H9 (cell line): ENCODE measurements around the gene PCID2. TPM values are rescaled to one million over a fixed set of nuclear protein-coding genes. Genes with fewer than 3 reads are reported as not detected.
A peak's percentile ranks its signal among the peaks of the same experiment; 100 is the strongest.

ENCODE experiments used
- DNase-seq: peaks from one replicate; pipeline ENCODE4 v3.0.0-alpha.2; 2017
- H2AFZ ChIP-seq: one replicate; pipeline ENCODE4 v1.6.1; 2013; ENCODE audit warnings: mild to moderate bottlenecking, low read length, control low read depth, moderate library complexity
- H2AK5ac ChIP-seq: 2 replicates; pipeline ENCODE4 v1.6.1; 2013; ENCODE audit warnings: low read length, control low read depth, mixed read lengths; ENCODE audit not compliant: insufficient read length
- H2BK120ac ChIP-seq: one replicate; pipeline ENCODE4 v1.6.1; 2013; ENCODE audit warnings: low read depth, mild to moderate bottlenecking, low read length, control low read depth, inconsistent platforms; ENCODE audit not compliant: poor library complexity, severe bottlenecking
- H2BK12ac ChIP-seq: 2 replicates; pipeline ENCODE4 v1.6.1; 2013; ENCODE audit warnings: low read length, control low read depth, mixed read lengths, low read depth; ENCODE audit not compliant: insufficient read length
- H2BK15ac ChIP-seq: 2 replicates; pipeline ENCODE4 v1.6.1; 2013; ENCODE audit warnings: low read depth, low read length, control low read depth
- H2BK20ac ChIP-seq: one replicate; pipeline ENCODE4 v1.6.1; 2013; ENCODE audit warnings: low read depth, mild to moderate bottlenecking, low read length, control low read depth, inconsistent platforms; ENCODE audit not compliant: poor library complexity, severe bottlenecking
- H2BK5ac ChIP-seq: 2 replicates; pipeline ENCODE4 v1.6.1; 2013; ENCODE audit warnings: low read length, control low read depth, mixed read lengths; ENCODE audit not compliant: insufficient read length
- H3K14ac ChIP-seq: 2 replicates; pipeline ENCODE4 v1.6.1; 2013; ENCODE audit warnings: low read length, control low read depth; ENCODE audit not compliant: insufficient read depth
- H3K18ac ChIP-seq: 2 replicates; pipeline ENCODE4 v1.6.1; 2013; ENCODE audit warnings: low read depth, mild to moderate bottlenecking, mixed read lengths, low read length, control low read depth; ENCODE audit not compliant: insufficient read length
- H3K23ac ChIP-seq: 2 replicates; pipeline ENCODE4 v1.6.1; 2013; ENCODE audit warnings: low read length, control low read depth, mixed read lengths, low read depth; ENCODE audit not compliant: insufficient read length
- H3K23me2 ChIP-seq: 2 replicates; pipeline ENCODE4 v1.6.1; 2013; ENCODE audit warnings: low read depth, mild to moderate bottlenecking, mixed read lengths, low read length, control low read depth; ENCODE audit not compliant: insufficient read length, poor library complexity, severe bottlenecking
- H3K27ac ChIP-seq: 2 replicates; pipeline ENCODE4 v1.5.1; 2013; ENCODE audit warnings: low read length, control low read depth, mixed read lengths, low read depth; ENCODE audit not compliant: insufficient read length
- H3K27me3 ChIP-seq: 2 replicates; pipeline ENCODE4 v1.6.1; 2013; ENCODE audit warnings: low read length, control low read depth, inconsistent platforms; ENCODE audit not compliant: insufficient read depth
- H3K4ac ChIP-seq: 2 replicates; pipeline ENCODE4 v1.6.1; 2013; ENCODE audit warnings: low read depth, mild to moderate bottlenecking, control low read depth, inconsistent platforms, low read length, moderate library complexity
- H3K4me1 ChIP-seq: 2 replicates; pipeline ENCODE4 v1.6.1; 2013; ENCODE audit warnings: low read length, control low read depth, inconsistent platforms; ENCODE audit not compliant: insufficient read depth
- H3K4me2 ChIP-seq: 2 replicates; pipeline ENCODE4 v1.6.1; 2013; ENCODE audit warnings: low read length, control low read depth, mixed read lengths; ENCODE audit not compliant: insufficient read length, insufficient read depth
- H3K56ac ChIP-seq: 2 replicates; pipeline ENCODE4 v1.6.1; 2013; ENCODE audit warnings: low read depth, mild to moderate bottlenecking, mixed read lengths, low read length, control low read depth; ENCODE audit not compliant: insufficient read length
- H3K79me1 ChIP-seq: 2 replicates; pipeline ENCODE4 v1.6.1; 2013; ENCODE audit warnings: low read depth, mild to moderate bottlenecking, moderate library complexity, low read length, control low read depth, inconsistent platforms; ENCODE audit not compliant: insufficient read depth, poor library complexity, severe bottlenecking
- H3K79me2 ChIP-seq: 2 replicates; pipeline ENCODE4 v1.6.1; 2013; ENCODE audit warnings: low read length, control low read depth, inconsistent platforms; ENCODE audit not compliant: insufficient read depth
- H3K9ac ChIP-seq: 2 replicates; pipeline ENCODE4 v1.6.1; 2013; ENCODE audit warnings: low read length, control low read depth, mixed read lengths; ENCODE audit not compliant: insufficient read length; ENCODE audit errors: extremely low read depth
- H3K9me3 ChIP-seq: one replicate; pipeline ENCODE4 v1.6.1; 2013; ENCODE audit warnings: low read depth, low read length, inconsistent platforms; ENCODE audit not compliant: control insufficient read depth
- H3T11ph ChIP-seq: one replicate; pipeline ENCODE4 v1.6.1; 2013; ENCODE audit warnings: mild to moderate bottlenecking, low read length, control low read depth, inconsistent platforms
- H4K20me1 ChIP-seq: one replicate; pipeline ENCODE4 v1.6.1; 2013; ENCODE audit not compliant: control insufficient read depth, insufficient read length, insufficient read depth
- H4K5ac ChIP-seq: 2 replicates; pipeline ENCODE4 v1.6.1; 2013; ENCODE audit warnings: low read depth, mild to moderate bottlenecking, mixed read lengths, low read length, control low read depth; ENCODE audit not compliant: insufficient read length
- H4K8ac ChIP-seq: replicated peaks from 2 replicates; pipeline ENCODE4 v1.6.1; 2013; ENCODE audit warnings: low read length, control low read depth, mixed read lengths, low read depth; ENCODE audit not compliant: insufficient read length
- H4K91ac ChIP-seq: 2 replicates; pipeline ENCODE4 v1.6.1; 2013; ENCODE audit warnings: low read depth, mild to moderate bottlenecking, moderate library complexity, mixed read lengths, low read length, control low read depth; ENCODE audit not compliant: insufficient read length
- H3K27ac Mint-ChIP-seq, 3 experiments: 2 replicates in 2 of 3; 3 replicates in 1 of 3; pipeline ENCODE4 v1.8.0; 2020 to 2021; ENCODE audit warnings: mixed read lengths in 3 of 3, mild to moderate bottlenecking in 1 of 3, moderate library complexity in 1 of 3
- H3K27me3 Mint-ChIP-seq: 2 replicates; pipeline ENCODE4 v1.8.0; 2021; ENCODE audit warnings: low read depth, mild to moderate bottlenecking, moderate library complexity, mixed read lengths
- H3K36me3 Mint-ChIP-seq, 3 experiments: 2 replicates in 2 of 3; 3 replicates in 1 of 3; pipeline ENCODE4 v1.8.0; 2020 to 2021; ENCODE audit warnings: low read depth in 3 of 3, mixed read lengths in 3 of 3; ENCODE audit not compliant: insufficient read depth in 1 of 3
- H3K4me1 Mint-ChIP-seq, 2 experiments: 2 replicates each; pipeline ENCODE4 v1.8.0; 2020; ENCODE audit warnings: mixed read lengths in 2 of 2
- H3K4me3 Mint-ChIP-seq, 2 experiments: 2 replicates in 1 of 2; 3 replicates in 1 of 2; pipeline ENCODE4 v1.8.0; 2020 to 2021; ENCODE audit warnings: mild to moderate bottlenecking in 2 of 2, mixed read lengths in 2 of 2, moderate library complexity in 1 of 2
- H3K9me3 Mint-ChIP-seq, 2 experiments: 2 replicates in 1 of 2; 3 replicates in 1 of 2; pipeline ENCODE4 v1.8.0; 2020; ENCODE audit warnings: mild to moderate bottlenecking in 2 of 2, mixed read lengths in 2 of 2, moderate library complexity in 1 of 2
- CTCF ChIP-seq: fragments of 200-600 bp; sonication (generic); conservative IDR thresholded peaks from 3 replicates; pipeline ENCODE4 v1.8.0; 2021; ENCODE audit warnings: antibody characterized with exemption, mild to moderate bottlenecking
- WGBS: extraction: QIAGEN DNeasy Blood & Tissue Kit; methylation state at CpG from one replicate; pipeline ENCODE4 v1.1.7; 2013; ENCODE audit warnings: missing lambda C conversion rate, low lambda C conversion rate, mixed read lengths; ENCODE audit not compliant: insufficient read length; ENCODE audit errors: extremely low coverage; 5-methylcytosine and 5-hydroxymethylcytosine counted together
- total RNA-seq: library from RNA; stranded (reverse); gene quantifications from 2 replicates; pipeline ENCODE4 v1.2.1, GENCODE V29; 2021

Gene PCID2
- total RNA-seq, 1 experiment from 2014 or later, result 66.0 TPM

- Histone ChIP-seq H2BK20ac (no peak overlapping the region), H3K4me1 (no peaks in the 10 kb centered on the region), H4K20me1 (no peaks in the 10 kb centered on the region), H3K14ac (no peak overlapping the region), H4K91ac (no peak overlapping the region), H4K5ac (no peak overlapping the region), H3K4me2 (no peak overlapping the region), H3K56ac (no peak overlapping the region), H3K27me3 (no peaks in the 10 kb centered on the region; the same call in 1 of the 2 replicates), H3K79me2 (no peaks in the 10 kb centered on the region), H2AFZ (no peak overlapping the region), H2BK12ac (no peak overlapping the region), H3K23ac (no peak overlapping the region), H3T11ph (no peak overlapping the region), H3K79me1 (no peaks in the 10 kb centered on the region), H3K9ac (no peak overlapping the region), H3K23me2 (no peaks in the 10 kb centered on the region), H2AK5ac (no peak overlapping the region), H2BK120ac (no peak overlapping the region), H3K9me3 (no peaks in the 10 kb centered on the region), H3K18ac (no peak overlapping the region), H4K8ac (no peak overlapping the region), H2BK15ac (no peak overlapping the region), H2BK5ac (no peak overlapping the region), H3K27ac (no peak overlapping the region), H3K4ac (no peak overlapping the region)
- no peak overlapping the region for H3K4me3 Mint-ChIP-seq
- H3K9me3 Mint-ChIP-seq, result no peaks in the 10 kb centered on the region; a peak in 1 of 5 replicates
- no CpG with 5 or more reads among the region's 8 CpGs for WGBS
- H3K4me1 Mint-ChIP-seq, result peaks cover 4 to 17% of the 10 kb centered on the region in 2 experiments; a peak in 3 of 4 replicates
- H3K27me3 Mint-ChIP-seq, result peaks cover 18% of the 10 kb centered on the region
- H3K27ac Mint-ChIP-seq, result no peak overlapping the region
- no peaks in the 10 kb centered on the region; a peak in 2 of 7 replicates for H3K36me3 Mint-ChIP-seq
- TF ChIP-seq CTCF, result no peak
- peak; percentile 17 for DNase-seq
These were observed 61.3 kb downstream of the PCID2 start for GRCh38 chr13:113147206-113147605.
